Bronchial epithelial cell (primary cell): ENCODE measurements around the gene MIOX. TPM values are rescaled to one million over a fixed set of nuclear protein-coding genes. Genes with fewer than 3 reads are reported as not detected.

Experiments used
- DNase-seq: peaks from one replicate; pipeline ENCODE4 v3.0.0-alpha.2; 2010; ENCODE audit warnings: low read depth
- FAIRE-seq: peaks from 2 replicates; lab custom pipeline; 2011; peaks lifted over from hg19 to GRCh38; lab: Jason Lieb, UNC
- H3K27me3 ChIP-seq: 2 replicates; pipeline ENCODE4 v1.5.1; 2011; ENCODE audit warnings: low read length; ENCODE audit not compliant: control insufficient read depth, insufficient read depth
- H3K36me3 ChIP-seq: 2 replicates; pipeline ENCODE4 v1.5.1; 2011; ENCODE audit warnings: low read length; ENCODE audit not compliant: control insufficient read depth, insufficient read depth
- H3K4me3 ChIP-seq: 2 replicates; pipeline ENCODE4 v1.5.1; 2011; ENCODE audit warnings: mild to moderate bottlenecking, low read depth, low read length, control low read depth
- total RNA-seq: library from RNA; depleted of rRNA; stranded (reverse); fragments of >200 nt; gene quantifications from 2 replicates; pipeline ENCODE4 v1.2.1, GENCODE V29; 2014
- TF ChIP-seq, protein P1 (sequence below): IDR thresholded peaks from 2 replicates; pipeline ENCODE4 v1.5.1; 2011; ENCODE audit warnings: mild to moderate bottlenecking, moderate library complexity, low read length, control low read depth, inconsistent platforms; ENCODE audit not compliant: insufficient read depth, severe bottlenecking

MIOX gene
- total RNA-seq, 1 donor from 2014 or later: not detected

- no peak overlapping the region for H3K4me3 ChIP-seq
- FAIRE-seq: no peak
- peaks cover 10% of the 10 kb centered on the region for H3K36me3 ChIP-seq
- no peak for DNase-seq
- TF ChIP-seq, protein P1, sequence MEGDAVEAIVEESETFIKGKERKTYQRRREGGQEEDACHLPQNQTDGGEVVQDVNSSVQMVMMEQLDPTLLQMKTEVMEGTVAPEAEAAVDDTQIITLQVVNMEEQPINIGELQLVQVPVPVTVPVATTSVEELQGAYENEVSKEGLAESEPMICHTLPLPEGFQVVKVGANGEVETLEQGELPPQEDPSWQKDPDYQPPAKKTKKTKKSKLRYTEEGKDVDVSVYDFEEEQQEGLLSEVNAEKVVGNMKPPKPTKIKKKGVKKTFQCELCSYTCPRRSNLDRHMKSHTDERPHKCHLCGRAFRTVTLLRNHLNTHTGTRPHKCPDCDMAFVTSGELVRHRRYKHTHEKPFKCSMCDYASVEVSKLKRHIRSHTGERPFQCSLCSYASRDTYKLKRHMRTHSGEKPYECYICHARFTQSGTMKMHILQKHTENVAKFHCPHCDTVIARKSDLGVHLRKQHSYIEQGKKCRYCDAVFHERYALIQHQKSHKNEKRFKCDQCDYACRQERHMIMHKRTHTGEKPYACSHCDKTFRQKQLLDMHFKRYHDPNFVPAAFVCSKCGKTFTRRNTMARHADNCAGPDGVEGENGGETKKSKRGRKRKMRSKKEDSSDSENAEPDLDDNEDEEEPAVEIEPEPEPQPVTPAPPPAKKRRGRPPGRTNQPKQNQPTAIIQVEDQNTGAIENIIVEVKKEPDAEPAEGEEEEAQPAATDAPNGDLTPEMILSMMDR: no peak
- no peaks in the 10 kb centered on the region for H3K27me3 ChIP-seq
These were observed 13.8 kb downstream of the MIOX start for GRCh38 chr22:50500452-50500851.

- DNase-seq (no peak), FAIRE-seq (no peak)
- H3K27me3 ChIP-seq: no peaks in the 10 kb centered on the region
These were observed 15.4 kb downstream of the MIOX start for GRCh38 chr22:50502096-50502495.

DNA sequence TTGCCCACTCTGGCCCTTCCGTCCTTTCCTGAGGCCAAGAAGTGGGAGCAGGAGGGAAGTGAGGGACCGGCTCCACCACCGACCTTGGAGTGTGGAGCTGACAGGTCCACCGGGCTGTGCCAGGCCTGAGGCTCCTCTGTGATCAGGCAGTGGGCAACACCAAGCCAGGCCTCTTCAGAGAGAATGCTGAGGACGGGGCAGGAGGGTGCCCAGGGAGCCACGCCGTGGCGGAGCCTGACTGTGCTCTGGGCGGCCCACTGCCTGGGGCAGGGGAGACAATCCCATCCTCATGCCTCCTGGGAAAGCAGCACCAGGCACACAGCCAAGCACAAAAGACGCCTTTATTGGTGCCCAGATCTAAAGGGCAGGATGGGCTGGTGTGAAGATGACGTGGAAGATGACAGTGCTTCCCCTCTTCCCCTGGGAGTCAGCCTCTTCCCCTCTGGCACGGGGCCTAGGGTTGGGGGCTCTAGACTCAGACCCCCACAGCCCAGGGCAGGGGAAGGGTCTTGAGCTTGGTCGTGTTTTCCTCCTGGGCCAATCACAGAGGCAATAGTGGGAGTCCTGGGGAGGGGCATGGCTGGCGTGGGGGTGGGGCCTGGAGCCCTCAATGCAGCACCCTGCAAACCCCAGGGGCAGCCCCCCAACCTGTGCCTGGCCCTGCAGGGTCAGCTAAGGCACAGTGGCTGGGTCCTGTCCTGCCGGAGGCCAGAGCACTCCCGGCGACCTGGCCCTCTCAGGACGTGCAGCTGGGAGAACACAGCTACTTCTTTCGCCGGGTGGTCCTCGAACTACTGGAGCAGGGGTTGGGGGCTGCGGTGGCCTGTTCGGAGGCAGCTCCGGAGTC is 16.2 kb downstream of the MIOX start:
- no peak for DNase-seq
- no peak for FAIRE-seq
- TF ChIP-seq, protein P1: no peak
- Histone ChIP-seq H3K4me3 (no peak overlapping the region), H3K27me3 (no peaks in the 10 kb centered on the region), H3K36me3 (peaks cover 15% of the 10 kb centered on the region)

More at GRCh38 chr22:50502096-50502495, 15.4 kb downstream of the MIOX start:
- TF ChIP-seq, protein P1: no peak
- peaks cover 15% of the 10 kb centered on the region for H3K36me3 ChIP-seq
- no peak overlapping the region for H3K4me3 ChIP-seq

- TF ChIP-seq, protein P1: peak; percentile 16
- Histone ChIP-seq H3K4me3 (no peak overlapping the region), H3K27me3 (no peaks in the 10 kb centered on the region), H3K36me3 (peaks cover 15% of the 10 kb centered on the region)
- FAIRE-seq: no peak
- no peak for DNase-seq
These were observed 17.0 kb downstream of the MIOX start for GRCh38 chr22:50503475-50504145.

- peak; percentile 68 for DNase-seq
- no peak for FAIRE-seq
- Histone ChIP-seq H3K27me3 (no peaks in the 10 kb centered on the region), H3K4me3 (no peak overlapping the region), H3K36me3 (peaks cover 15% of the 10 kb centered on the region)
- TF ChIP-seq, protein P1: no peak
These were observed 17.9 kb downstream of the MIOX start for GRCh38 chr22:50504369-50505211.
